ENCODE data around the gene MMP24OS.

Gene MMP24OS

GRCh38 chr20:35304956-35305355 lies 27.0 kb upstream of the MMP24OS start:
- Histone ChIP-seq H3K27ac (ENCODE audit: low read depth, low read length) (no peak overlapping the region), H3K9ac (ENCODE audit: low read length) (no peak overlapping the region), H3K9me3 (ENCODE audit: low read length) (no peaks in the 10 kb centered on the region), H3K36me3 (ENCODE audit: insufficient read depth, low read length) (peaks cover 8% of the 10 kb centered on the region), H3K27me3 (ENCODE audit: control insufficient read depth in 1 of 2, insufficient read depth in 2 of 2, low read length in 2 of 2) (no peaks in the 10 kb centered on the region), H3K4me3 (ENCODE audit: low read depth in 1 of 2, low read length in 2 of 2) (no peak overlapping the region), H3K4me1 (ENCODE audit: insufficient read depth, low read length) (peaks cover 61% of the 10 kb centered on the region)

DNA sequence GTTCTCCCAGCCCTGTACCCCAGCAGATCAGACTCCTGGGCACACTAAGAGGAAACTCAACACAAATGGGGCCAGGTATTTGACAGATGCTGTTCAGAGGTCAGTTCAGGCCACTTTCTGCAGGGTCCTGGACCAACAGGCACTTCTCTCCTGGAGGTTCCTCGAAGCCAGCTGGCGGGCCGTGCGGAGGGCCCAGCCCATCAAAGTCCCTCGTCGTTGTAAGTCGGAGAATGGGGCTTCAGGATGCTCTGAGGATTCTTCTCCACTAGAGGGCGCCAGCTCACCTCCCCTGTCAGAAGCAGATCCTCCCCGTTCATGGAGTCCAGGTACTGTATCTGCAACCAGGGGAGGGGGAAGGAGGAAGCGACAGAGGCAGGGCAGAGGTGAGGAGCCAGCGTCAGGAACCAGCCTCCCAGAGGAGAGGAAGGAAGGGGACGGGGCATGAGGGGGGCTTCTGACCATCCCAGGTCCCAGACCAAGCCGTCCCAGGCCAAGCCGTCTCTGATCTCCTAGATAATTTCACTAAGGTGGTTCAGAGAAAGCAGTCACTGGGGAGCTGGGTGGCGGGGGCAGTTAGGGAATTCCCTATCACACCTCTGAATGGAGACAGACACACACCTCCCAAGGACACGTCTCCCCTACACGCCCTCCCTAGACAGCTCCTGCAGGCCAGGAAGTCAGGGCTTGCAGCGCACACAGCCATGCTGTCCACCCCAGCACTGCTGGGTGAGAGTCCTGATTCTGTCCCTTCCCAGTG lies 26.0 kb upstream of the MMP24OS start:
- Histone ChIP-seq H3K4me3 (ENCODE audit: low read depth in 1 of 2, low read length in 2 of 2) (no peak overlapping the region), H3K27me3 (ENCODE audit: control insufficient read depth in 1 of 2, insufficient read depth in 2 of 2, low read length in 2 of 2) (no peaks in the 10 kb centered on the region), H3K4me1 (ENCODE audit: insufficient read depth, low read length) (peaks cover 61% of the 10 kb centered on the region), H3K9me3 (ENCODE audit: low read length) (no peaks in the 10 kb centered on the region), H3K27ac (ENCODE audit: low read depth, low read length) (peak overlapping the region; percentile 37), H3K9ac (ENCODE audit: low read length) (no peak overlapping the region), H3K36me3 (ENCODE audit: insufficient read depth, low read length) (peaks cover 8% of the 10 kb centered on the region)

- peak overlapping the region; percentile 37 for H3K27ac ChIP-seq (ENCODE audit: low read depth, low read length)
- no peaks in the 10 kb centered on the region for H3K9me3 ChIP-seq (ENCODE audit: low read length)
- no peak overlapping the region for H3K9ac ChIP-seq (ENCODE audit: low read length)
- peaks cover 8% of the 10 kb centered on the region for H3K36me3 ChIP-seq (ENCODE audit: insufficient read depth, low read length)
- H3K4me1 ChIP-seq (ENCODE audit: insufficient read depth, low read length): peaks cover 56% of the 10 kb centered on the region
- no peaks in the 10 kb centered on the region for H3K27me3 ChIP-seq (ENCODE audit: control insufficient read depth in 1 of 2, insufficient read depth in 2 of 2, low read length in 2 of 2)
- no peak overlapping the region for H3K4me3 ChIP-seq (ENCODE audit: low read depth in 1 of 2, low read length in 2 of 2)
Observed at GRCh38 chr20:35303382-35303734, 25.4 kb upstream of the MMP24OS start.

DNA sequence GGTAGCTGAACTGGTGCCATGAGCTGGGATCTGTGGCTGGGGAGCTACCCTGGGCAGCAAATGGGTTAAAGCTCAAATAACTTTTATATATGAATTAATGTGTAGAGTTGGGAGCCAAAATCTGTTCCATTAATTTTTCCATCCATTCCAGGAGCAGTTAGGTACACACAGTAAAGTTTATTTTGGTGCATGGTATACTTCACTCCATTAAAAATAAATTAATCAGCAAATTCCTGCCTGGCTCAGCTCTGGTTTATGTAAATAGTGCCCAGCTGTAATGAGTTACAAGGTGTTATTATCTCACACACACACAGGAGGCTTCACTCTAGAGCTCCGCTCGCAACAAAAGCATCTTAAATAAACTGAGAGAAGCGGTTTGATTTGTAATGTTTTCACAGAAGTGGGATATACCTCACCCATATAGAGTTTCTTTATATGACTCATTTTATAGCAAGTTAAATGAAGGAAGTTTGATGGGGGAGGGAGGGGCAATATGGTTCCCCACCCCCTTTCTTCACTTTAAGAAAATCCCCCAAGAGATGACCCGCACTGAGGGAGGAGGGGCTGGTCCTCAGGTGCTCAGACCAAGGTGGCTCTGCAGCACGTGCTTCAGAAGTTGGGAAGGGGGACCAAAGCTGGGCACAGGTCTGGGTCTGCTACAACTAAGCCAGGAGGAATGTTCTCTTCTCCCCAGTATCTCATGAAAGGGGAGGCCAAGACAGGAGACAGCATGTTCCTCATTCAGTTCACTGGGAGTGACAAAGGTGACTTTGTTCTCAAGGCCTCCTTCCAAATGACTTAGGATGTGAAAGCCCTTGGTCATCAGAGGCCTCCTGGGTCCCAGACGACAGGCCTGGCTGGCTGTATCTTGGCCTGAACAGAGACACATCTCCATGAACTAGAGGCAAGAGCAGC lies 24.8 kb upstream of the MMP24OS start:
- H3K4me1 ChIP-seq (ENCODE audit: insufficient read depth, low read length): peaks cover 49% of the 10 kb centered on the region
- H3K4me3 ChIP-seq (ENCODE audit: low read depth in 1 of 2, low read length in 2 of 2): no peak overlapping the region
- H3K27me3 ChIP-seq (ENCODE audit: control insufficient read depth in 1 of 2, insufficient read depth in 2 of 2, low read length in 2 of 2): no peaks in the 10 kb centered on the region
- no peak overlapping the region for H3K9ac ChIP-seq (ENCODE audit: low read length)
- no peaks in the 10 kb centered on the region for H3K9me3 ChIP-seq (ENCODE audit: low read length)
- peaks cover 8% of the 10 kb centered on the region for H3K36me3 ChIP-seq (ENCODE audit: insufficient read depth, low read length)
- H3K27ac ChIP-seq (ENCODE audit: low read depth, low read length): peak overlapping the region; percentile 37

DNA sequence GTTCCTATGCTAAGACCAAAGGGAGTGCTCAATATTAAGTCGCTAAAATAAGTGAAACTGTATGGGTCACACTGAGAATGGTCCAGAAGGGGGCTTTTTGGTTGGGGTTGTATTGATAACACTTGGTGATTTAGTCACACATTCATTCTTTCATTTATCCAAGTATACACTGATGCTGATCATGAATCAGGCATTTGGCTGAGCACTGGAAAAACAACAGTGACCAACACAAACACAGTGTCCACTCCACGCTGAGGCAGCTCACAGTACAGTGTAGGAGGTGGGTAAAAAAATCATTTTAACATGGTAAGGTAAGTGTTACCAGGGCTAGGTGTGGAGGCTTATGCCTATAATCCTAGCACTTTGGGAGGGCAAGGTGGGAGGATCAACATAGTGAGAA lies 23.5 kb upstream of the MMP24OS start:
- Histone ChIP-seq H3K27ac (ENCODE audit: low read depth, low read length) (no peak overlapping the region), H3K27me3 (ENCODE audit: control insufficient read depth in 1 of 2, insufficient read depth in 2 of 2, low read length in 2 of 2) (no peaks in the 10 kb centered on the region), H3K36me3 (ENCODE audit: insufficient read depth, low read length) (peaks cover 4% of the 10 kb centered on the region), H3K4me1 (ENCODE audit: insufficient read depth, low read length) (peaks cover 37% of the 10 kb centered on the region), H3K4me3 (ENCODE audit: low read depth in 1 of 2, low read length in 2 of 2) (no peak overlapping the region), H3K9ac (ENCODE audit: low read length) (no peak overlapping the region), H3K9me3 (ENCODE audit: low read length) (no peaks in the 10 kb centered on the region)

GRCh38 chr20:35300469-35301262 lies 22.7 kb upstream of the MMP24OS start:
- Histone ChIP-seq H3K36me3 (ENCODE audit: insufficient read depth, low read length) (no peaks in the 10 kb centered on the region), H3K27me3 (ENCODE audit: control insufficient read depth in 1 of 2, insufficient read depth in 2 of 2, low read length in 2 of 2) (peaks cover 0 to 5% of the 10 kb centered on the region in 2 donors), H3K9ac (ENCODE audit: low read length) (no peak overlapping the region), H3K27ac (ENCODE audit: low read depth, low read length) (no peak overlapping the region), H3K4me3 (ENCODE audit: low read depth in 1 of 2, low read length in 2 of 2) (no peak overlapping the region), H3K4me1 (ENCODE audit: insufficient read depth, low read length) (peaks cover 31% of the 10 kb centered on the region), H3K9me3 (ENCODE audit: low read length) (no peaks in the 10 kb centered on the region)

- Histone ChIP-seq H3K27ac (ENCODE audit: low read depth, low read length) (no peak overlapping the region), H3K4me3 (ENCODE audit: low read depth in 1 of 2, low read length in 2 of 2) (no peak overlapping the region), H3K27me3 (ENCODE audit: control insufficient read depth in 1 of 2, insufficient read depth in 2 of 2, low read length in 2 of 2) (peaks cover 0 to 5% of the 10 kb centered on the region in 2 donors), H3K9me3 (ENCODE audit: low read length) (no peaks in the 10 kb centered on the region), H3K4me1 (ENCODE audit: insufficient read depth, low read length) (peaks cover 28% of the 10 kb centered on the region), H3K36me3 (ENCODE audit: insufficient read depth, low read length) (no peaks in the 10 kb centered on the region), H3K9ac (ENCODE audit: low read length) (no peak overlapping the region)
Observed at GRCh38 chr20:35299780-35300179, 21.9 kb upstream of the MMP24OS start.

DNA sequence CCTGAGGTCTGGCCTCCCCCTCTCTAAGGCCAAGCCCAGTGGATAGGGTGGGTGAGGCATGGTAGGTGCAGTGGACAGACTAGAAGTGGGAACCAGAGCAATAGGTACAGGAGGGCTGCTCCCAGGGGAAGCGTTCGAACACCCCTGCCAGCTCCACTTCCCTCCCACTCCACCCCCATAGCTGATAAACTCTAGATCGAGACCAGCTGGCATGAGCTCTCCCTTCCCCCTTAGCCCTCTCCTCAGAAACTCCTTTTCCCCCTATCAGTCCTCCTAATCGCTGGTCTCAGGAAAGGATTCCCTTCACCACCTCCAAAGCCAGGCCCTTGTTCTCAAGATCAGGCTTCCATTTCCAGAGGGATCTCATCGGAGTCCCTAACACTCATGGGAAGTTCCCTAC lies 20.3 kb upstream of the MMP24OS start:
- H3K27ac ChIP-seq (ENCODE audit: low read depth, low read length): no peak overlapping the region
- H3K4me1 ChIP-seq (ENCODE audit: insufficient read depth, low read length): peaks cover 17% of the 10 kb centered on the region
- no peak overlapping the region for H3K4me3 ChIP-seq (ENCODE audit: low read depth in 1 of 2, low read length in 2 of 2)
- H3K27me3 ChIP-seq (ENCODE audit: control insufficient read depth in 1 of 2, insufficient read depth in 2 of 2, low read length in 2 of 2): peaks cover 0 to 12% of the 10 kb centered on the region in 2 donors
- no peak overlapping the region for H3K9ac ChIP-seq (ENCODE audit: low read length)
- no peaks in the 10 kb centered on the region for H3K36me3 ChIP-seq (ENCODE audit: insufficient read depth, low read length)
- H3K9me3 ChIP-seq (ENCODE audit: low read length): no peaks in the 10 kb centered on the region

- Histone ChIP-seq H3K4me3 (ENCODE audit: low read depth in 1 of 2, low read length in 2 of 2) (no peak overlapping the region), H3K4me1 (ENCODE audit: insufficient read depth, low read length) (peaks cover 11% of the 10 kb centered on the region), H3K27ac (ENCODE audit: low read depth, low read length) (no peak overlapping the region), H3K27me3 (ENCODE audit: control insufficient read depth in 1 of 2, insufficient read depth in 2 of 2, low read length in 2 of 2) (peaks cover 0 to 12% of the 10 kb centered on the region in 2 donors), H3K9me3 (ENCODE audit: low read length) (no peaks in the 10 kb centered on the region), H3K9ac (ENCODE audit: low read length) (no peak overlapping the region), H3K36me3 (ENCODE audit: insufficient read depth, low read length) (no peaks in the 10 kb centered on the region)
Observed at GRCh38 chr20:35297740-35298139, 19.8 kb upstream of the MMP24OS start.

DNA sequence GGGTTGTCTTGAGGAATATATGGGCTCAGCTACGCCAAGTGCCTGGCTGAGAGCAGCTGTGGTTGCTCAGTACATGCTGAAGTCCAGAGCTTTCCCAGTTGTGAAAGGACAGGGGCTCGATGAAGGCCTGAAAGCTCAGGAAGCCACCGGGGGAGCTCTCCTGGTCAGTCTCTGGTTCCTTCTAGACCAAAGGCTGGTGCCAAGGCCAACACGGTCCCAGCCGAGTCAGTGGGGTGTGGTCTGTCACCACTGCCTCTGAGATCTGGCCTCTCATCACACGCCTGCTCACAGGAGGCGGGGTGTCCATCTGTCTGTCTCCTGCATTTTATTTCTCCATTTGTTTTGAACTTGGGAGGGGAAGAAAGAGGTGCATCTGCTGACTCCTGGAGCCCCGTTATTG lies 19.2 kb upstream of the MMP24OS start:
- Histone ChIP-seq H3K27ac (ENCODE audit: low read depth, low read length) (no peak overlapping the region), H3K9me3 (ENCODE audit: low read length) (no peaks in the 10 kb centered on the region), H3K4me3 (ENCODE audit: low read depth in 1 of 2, low read length in 2 of 2) (no peak overlapping the region), H3K4me1 (ENCODE audit: insufficient read depth, low read length) (peaks cover 6% of the 10 kb centered on the region), H3K27me3 (ENCODE audit: control insufficient read depth in 1 of 2, insufficient read depth in 2 of 2, low read length in 2 of 2) (peaks cover 0 to 12% of the 10 kb centered on the region in 2 donors), H3K9ac (ENCODE audit: low read length) (no peak overlapping the region), H3K36me3 (ENCODE audit: insufficient read depth, low read length) (no peaks in the 10 kb centered on the region)

- H3K27me3 ChIP-seq (ENCODE audit: control insufficient read depth in 1 of 2, insufficient read depth in 2 of 2, low read length in 2 of 2): peaks cover 0 to 12% of the 10 kb centered on the region in 2 donors
- no peaks in the 10 kb centered on the region for H3K4me1 ChIP-seq (ENCODE audit: insufficient read depth, low read length)
- H3K36me3 ChIP-seq (ENCODE audit: insufficient read depth, low read length): no peaks in the 10 kb centered on the region
- no peak overlapping the region for H3K27ac ChIP-seq (ENCODE audit: low read depth, low read length)
- H3K4me3 ChIP-seq (ENCODE audit: low read depth in 1 of 2, low read length in 2 of 2): no peak overlapping the region
- H3K9ac ChIP-seq (ENCODE audit: low read length): no peak overlapping the region
- no peaks in the 10 kb centered on the region for H3K9me3 ChIP-seq (ENCODE audit: low read length)
Observed at GRCh38 chr20:35296101-35296554, 18.2 kb upstream of the MMP24OS start.
